Lower lobe of right lung (tissue), 2 donors: ENCODE measurements around the gene FXR2. TPM values are rescaled to one million over a fixed set of nuclear protein-coding genes. Genes with fewer than 3 reads are reported as not detected.

Experiments used
- ATAC-seq, 2 donors: fragments of 200-7000 bp; cut with Tn5 transposase; one replicate each; pipeline ENCODE4 v1.9.1; 2020 to 2022; ENCODE audit warnings: mild to moderate bottlenecking in 2 of 2, moderate library complexity in 2 of 2
- DNase-seq: peaks from one replicate; pipeline ENCODE4 v3.0.0-alpha.2; 2020
- H3K27ac ChIP-seq: fragments of 200-600 bp; one replicate; pipeline ENCODE4 v1.8.0; 2022
- H3K27me3 ChIP-seq: fragments of 200-600 bp; one replicate; pipeline ENCODE4 v1.8.0; 2022; ENCODE audit warnings: low read depth
- H3K36me3 ChIP-seq: fragments of 200-600 bp; one replicate; pipeline ENCODE4 v1.8.0; 2022; ENCODE audit warnings: mild to moderate bottlenecking
- H3K4me1 ChIP-seq: fragments of 200-600 bp; one replicate; pipeline ENCODE4 v1.8.0; 2022
- H3K4me3 ChIP-seq: fragments of 200-600 bp; one replicate; pipeline ENCODE4 v1.8.0; 2022; ENCODE audit warnings: mild to moderate bottlenecking
- H3K9me3 ChIP-seq: fragments of 200-600 bp; one replicate; pipeline ENCODE4 v1.8.0; 2022
- CTCF ChIP-seq: fragments of 200-600 bp; IDR thresholded peaks from one replicate; pipeline ENCODE4 v1.8.0; 2022; ENCODE audit warnings: antibody characterized with exemption, mild to moderate bottlenecking
- intact Hi-C: fragments of 100-400 bp; cut with DNase I; formaldehyde crosslinking; loops from one replicate; pipeline ENCODE4 v1.11.0; 2022
- total RNA-seq: library from RNA; stranded (reverse); fragmentation: NEBNext Ultra II Directional; extraction: Animal tissue kit (Norgen Biotek cat#: 25700); gene quantifications from one replicate; pipeline ENCODE4 v1.2.1, GENCODE V29; 2021
- donor health status: DM: no; HTN: yes; CAD: no; lungs with severe emphysema.

FXR2 gene
- total RNA-seq, 1 donor from 2014 or later = 36.0 TPM

GRCh38 chr17:7586673-7587419 is 27.9 kb downstream of the FXR2 start:
- intact Hi-C loops = no loop called here
- TF ChIP-seq CTCF = no peak
- H3K36me3 ChIP-seq = peaks cover 45% of the 10 kb centered on the region
- H3K4me3 ChIP-seq = no peak overlapping the region
- no peaks in the 10 kb centered on the region for H3K27me3 ChIP-seq
- DNase-seq (no peak), ATAC-seq (no peak)
- H3K4me1 ChIP-seq = peaks cover 48% of the 10 kb centered on the region
- no peaks in the 10 kb centered on the region for H3K9me3 ChIP-seq
- H3K27ac ChIP-seq = no peak overlapping the region

- TF ChIP-seq CTCF = no peak
- intact Hi-C loops = no loop called here
- no peaks in the 10 kb centered on the region for H3K9me3 ChIP-seq
- no peaks in the 10 kb centered on the region for H3K27me3 ChIP-seq
- H3K27ac ChIP-seq = peak within 1 kb of the TSS; percentile 97
- peak within 1 kb of the TSS; percentile 78 for H3K4me3 ChIP-seq
- DNase-seq (peak; percentile 97), ATAC-seq (peak; percentile 91 to 92)
- H3K36me3 ChIP-seq = peaks cover 29% of the 10 kb centered on the region
- H3K4me1 ChIP-seq = peaks cover 59% of the 10 kb centered on the region
Measured at GRCh38 chr17:7583253-7584109, 31.2 kb downstream of the FXR2 start, which contains the start of gene MPDU1. TSS of gene MPDU1 (plus strand) at chr17:7583852. CDS start at chr17:7583863, 11 bp downstream.

GRCh38 chr17:7582396-7583252 is 32.1 kb downstream of the FXR2 start:
- intact Hi-C loops = no loop called here
- peaks cover 57% of the 10 kb centered on the region for H3K4me1 ChIP-seq
- no peaks in the 10 kb centered on the region for H3K27me3 ChIP-seq
- H3K4me3 ChIP-seq = peak overlapping the region; percentile 78
- DNase-seq (no peak), ATAC-seq (no peak)
- no peak for TF ChIP-seq CTCF
- peaks cover 29% of the 10 kb centered on the region for H3K36me3 ChIP-seq
- H3K27ac ChIP-seq = peak overlapping the region; percentile 97
- H3K9me3 ChIP-seq = no peaks in the 10 kb centered on the region

DNA sequence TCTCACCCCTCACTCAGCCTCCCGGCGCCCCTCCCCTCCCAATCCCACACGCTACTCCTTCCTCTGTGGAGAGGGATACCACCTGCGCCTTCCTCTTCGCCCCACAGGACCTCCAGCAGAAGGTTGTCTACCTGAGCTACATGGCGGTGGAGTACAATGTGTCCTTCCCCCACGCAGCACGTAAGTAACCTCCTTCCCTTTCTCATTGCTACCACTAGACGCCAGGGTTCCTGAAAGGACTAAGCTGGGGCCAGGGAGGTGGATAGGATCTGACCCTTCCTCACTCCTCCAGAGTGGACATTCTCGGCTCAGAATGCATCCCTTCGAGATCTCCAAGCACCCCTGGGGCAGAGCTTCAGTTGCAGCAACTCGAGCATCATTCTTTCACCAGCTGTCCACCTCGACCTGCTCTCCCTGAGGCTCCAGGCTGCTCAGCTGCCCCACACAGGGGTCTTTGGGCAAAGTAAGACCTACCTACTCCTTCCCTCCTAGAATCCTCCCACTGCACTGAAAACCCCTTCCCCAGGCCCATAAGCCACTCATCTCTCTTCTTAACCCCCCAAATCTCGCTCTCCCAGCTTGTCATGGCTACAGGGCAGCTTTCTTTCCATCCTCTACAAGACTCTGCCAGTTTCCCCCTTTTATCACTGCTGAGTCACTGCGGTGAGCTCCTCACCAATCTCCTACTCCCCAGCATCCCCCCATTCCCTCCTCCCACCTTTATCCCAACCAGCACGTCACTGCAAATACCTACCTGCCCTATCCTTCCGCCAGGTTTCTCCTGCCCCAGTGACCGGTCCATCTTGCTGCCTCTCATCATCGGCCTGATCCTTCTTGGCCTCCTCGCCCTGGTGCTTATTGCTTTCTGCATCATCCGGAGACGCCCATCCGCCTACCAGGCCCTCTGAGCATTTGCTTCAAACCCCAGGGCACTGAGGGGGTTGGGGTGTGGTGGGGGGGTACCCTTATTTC is 33.8 kb downstream of the FXR2 start:
- intact Hi-C loops = no loop called here
- H3K27me3 ChIP-seq = no peaks in the 10 kb centered on the region
- peaks cover 74% of the 10 kb centered on the region for H3K4me1 ChIP-seq
- H3K9me3 ChIP-seq = no peaks in the 10 kb centered on the region
- peak overlapping the region; percentile 97 for H3K27ac ChIP-seq
- H3K36me3 ChIP-seq = peaks cover 34% of the 10 kb centered on the region
- peak overlapping the region; percentile 78 for H3K4me3 ChIP-seq
- TF ChIP-seq CTCF = no peak
- ATAC-seq = no peak
- DNase-seq = no peak
